Right cardiac atrium (tissue), 5 donors: ENCODE measurements around the gene ATP8A1. TPM values are rescaled to one million over a fixed set of nuclear protein-coding genes. Genes with fewer than 3 reads are reported as not detected.

Experiments used
- ATAC-seq, 2 donors: fragments of 200-7000 bp; cut with Tn5 transposase; one replicate each; pipeline versions ENCODE4 v1.8.0 to v1.9.1; 2020; ENCODE audit warnings: moderate library complexity in 2 of 2, mild to moderate bottlenecking in 1 of 2
- DNase-seq, 3 donors: peaks; one replicate each; pipeline ENCODE4 v3.0.0-alpha.2; 2020
- H3K27ac ChIP-seq: one replicate; pipeline ENCODE4 v1.5.1; 2013; ENCODE audit warnings: mild to moderate bottlenecking, low read length, control low read depth, moderate library complexity
- H3K27me3 ChIP-seq: one replicate; pipeline ENCODE4 v1.6.1; 2013; ENCODE audit not compliant: control insufficient read depth, insufficient read depth
- H3K4me1 ChIP-seq: one replicate; pipeline ENCODE4 v1.6.1; 2013; ENCODE audit warnings: low read length; ENCODE audit not compliant: control insufficient read depth, insufficient read depth
- H3K4me3 ChIP-seq: one replicate; pipeline ENCODE4 v1.5.1; 2013; ENCODE audit warnings: low read length, control low read depth
- H3K9me3 ChIP-seq: one replicate; pipeline ENCODE4 v1.6.1; 2013; ENCODE audit warnings: low read length; ENCODE audit not compliant: control insufficient read depth
- WGBS: extraction: QIAGEN DNeasy Blood & Tissue Kit; methylation state at CpG from one replicate; pipeline ENCODE4 v1.1.7; 2013; 5-methylcytosine and 5-hydroxymethylcytosine counted together
- intact Hi-C, 4 donors: fragments of 100-400 bp; cut with DNase I; formaldehyde crosslinking; loops; one replicate each; pipeline versions ENCODE4 v1.11.0 to v1.14.0; 2022 to 2023
- polyA plus RNA-seq: library from polyadenylated mRNA; stranded (reverse); fragments of 200-250 nt; gene quantifications from one replicate; pipeline ENCODE4 v1.2.3, GENCODE V29; 2013
- total RNA-seq, 4 donors: library from RNA; stranded (reverse); fragmentation: NEBNext Ultra II Directional; extraction: Animal tissue kit (Norgen Biotek cat#: 25700); gene quantifications; one replicate each; pipeline ENCODE4 v1.2.1, GENCODE V29; 2021
- donor health status: healthy with polysubstance abuse.
- donor health status: DM: no; HTN: yes; CAD: no.
- donor health status: DM: no; HTN: no; CAD: no.
- donor health status: DM: no; HTN: yes; CAD: no; lungs with severe emphysema.
- donor health status: DM: yes; HTN: yes; CAD: no.

ATP8A1 gene
- total and polyA plus RNA-seq, 5 donors: 9.5 to 28.2 (median 20.7) TPM

DNA sequence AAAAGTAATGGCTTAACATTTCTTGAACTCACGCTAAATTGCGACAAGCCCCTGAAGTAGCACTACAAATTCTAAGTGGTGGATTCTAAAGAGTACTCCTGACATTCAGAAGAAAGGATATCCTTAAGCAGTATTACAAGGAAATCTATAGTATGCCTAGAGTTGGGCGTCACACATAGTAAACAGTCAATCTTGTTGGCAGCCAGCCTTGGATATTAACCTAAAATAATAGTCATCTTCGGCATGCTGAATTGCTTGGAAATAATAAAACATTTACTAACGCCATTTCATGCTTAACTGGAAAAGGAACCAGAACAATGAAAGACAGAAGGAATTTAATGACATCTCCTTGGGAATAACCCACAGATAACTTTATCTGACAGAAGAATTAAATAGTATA is 18.6 kb downstream of the ATP8A1 start:
- intact Hi-C loops: no loop called here
- Histone ChIP-seq H3K27ac (no peak overlapping the region), H3K4me3 (no peak overlapping the region), H3K4me1 (peaks cover 4% of the 10 kb centered on the region), H3K27me3 (no peaks in the 10 kb centered on the region), H3K9me3 (no peaks in the 10 kb centered on the region)
- 62% methylated on average over 5 of the region's 5 CpGs for WGBS
- no peak for DNase-seq
- no peak for ATAC-seq

DNA sequence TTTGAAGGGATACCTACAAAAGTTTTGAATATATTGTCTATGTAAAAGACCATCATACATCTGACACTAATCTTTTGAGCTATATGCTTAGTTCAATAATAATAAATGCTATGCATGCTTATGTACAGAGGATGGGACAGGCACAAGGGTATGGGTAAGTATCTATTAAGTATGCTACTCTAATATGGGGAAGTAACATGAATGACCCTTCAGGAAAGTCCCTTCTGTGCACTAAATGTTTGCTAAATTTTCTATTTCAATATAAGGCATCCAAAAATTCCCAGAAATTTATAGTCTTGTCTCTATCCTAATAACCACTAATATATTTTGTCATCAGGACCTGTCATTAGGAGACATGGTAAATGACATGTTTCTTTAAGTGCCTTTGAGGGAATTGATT is 19.0 kb downstream of the ATP8A1 start:
- Histone ChIP-seq H3K4me3 (no peak overlapping the region), H3K27me3 (no peaks in the 10 kb centered on the region), H3K4me1 (peaks cover 6% of the 10 kb centered on the region), H3K9me3 (no peaks in the 10 kb centered on the region), H3K27ac (no peak overlapping the region)
- intact Hi-C loops: no loop called here
- no peak for ATAC-seq
- no peak for DNase-seq

DNA sequence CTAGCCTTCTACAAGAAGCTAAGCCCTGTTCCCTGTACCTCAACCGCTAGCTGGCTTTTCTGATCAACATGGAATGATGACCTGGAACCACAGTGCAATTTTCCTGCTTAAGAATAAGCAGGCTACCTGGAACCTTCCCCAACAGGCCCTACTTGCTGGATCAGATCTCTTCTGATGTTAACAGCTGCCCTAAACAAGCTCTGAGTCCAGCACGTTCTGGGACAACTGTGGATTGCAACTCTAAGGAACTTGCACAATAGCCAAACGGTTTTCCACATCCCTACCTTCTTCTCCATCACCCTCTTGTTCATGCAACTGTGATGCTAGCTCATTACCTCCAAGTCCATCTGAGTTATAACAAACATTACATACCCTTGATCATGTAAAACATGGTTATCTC is 19.8 kb downstream of the ATP8A1 start:
- H3K27ac ChIP-seq: no peak overlapping the region
- H3K4me3 ChIP-seq: no peak overlapping the region
- intact Hi-C loops: no loop called here
- DNase-seq (no peak), ATAC-seq (no peak)
- peaks cover 8% of the 10 kb centered on the region for H3K4me1 ChIP-seq
- no peaks in the 10 kb centered on the region for H3K27me3 ChIP-seq
- H3K9me3 ChIP-seq: no peaks in the 10 kb centered on the region
- 87% methylated on average over 3 of the region's 3 CpGs for WGBS

DNA sequence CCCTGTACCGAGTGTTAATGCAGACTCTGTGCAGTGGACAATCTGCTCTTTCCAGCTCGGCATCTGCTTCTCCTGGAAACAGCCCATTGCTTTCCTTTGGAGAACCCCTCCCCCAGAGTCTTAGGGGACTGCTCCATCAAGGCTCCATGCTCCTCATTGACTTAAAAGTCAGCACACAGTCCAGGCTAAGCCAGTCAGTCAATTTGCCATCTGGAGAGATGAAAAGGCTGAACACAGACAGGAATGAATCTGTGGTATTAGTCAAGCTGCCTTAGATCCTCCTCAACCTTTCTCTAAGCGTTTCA is 20.3 kb downstream of the ATP8A1 start:
- WGBS: 79% methylated on average over 3 of the region's 3 CpGs
- no peak overlapping the region for H3K4me3 ChIP-seq
- DNase-seq: no peak
- H3K9me3 ChIP-seq: no peaks in the 10 kb centered on the region
- H3K4me1 ChIP-seq: peaks cover 8% of the 10 kb centered on the region
- H3K27ac ChIP-seq: no peak overlapping the region
- ATAC-seq: peak in 1 of 2 donors; percentile 34
- intact Hi-C loops: no loop called here
- no peaks in the 10 kb centered on the region for H3K27me3 ChIP-seq

DNA sequence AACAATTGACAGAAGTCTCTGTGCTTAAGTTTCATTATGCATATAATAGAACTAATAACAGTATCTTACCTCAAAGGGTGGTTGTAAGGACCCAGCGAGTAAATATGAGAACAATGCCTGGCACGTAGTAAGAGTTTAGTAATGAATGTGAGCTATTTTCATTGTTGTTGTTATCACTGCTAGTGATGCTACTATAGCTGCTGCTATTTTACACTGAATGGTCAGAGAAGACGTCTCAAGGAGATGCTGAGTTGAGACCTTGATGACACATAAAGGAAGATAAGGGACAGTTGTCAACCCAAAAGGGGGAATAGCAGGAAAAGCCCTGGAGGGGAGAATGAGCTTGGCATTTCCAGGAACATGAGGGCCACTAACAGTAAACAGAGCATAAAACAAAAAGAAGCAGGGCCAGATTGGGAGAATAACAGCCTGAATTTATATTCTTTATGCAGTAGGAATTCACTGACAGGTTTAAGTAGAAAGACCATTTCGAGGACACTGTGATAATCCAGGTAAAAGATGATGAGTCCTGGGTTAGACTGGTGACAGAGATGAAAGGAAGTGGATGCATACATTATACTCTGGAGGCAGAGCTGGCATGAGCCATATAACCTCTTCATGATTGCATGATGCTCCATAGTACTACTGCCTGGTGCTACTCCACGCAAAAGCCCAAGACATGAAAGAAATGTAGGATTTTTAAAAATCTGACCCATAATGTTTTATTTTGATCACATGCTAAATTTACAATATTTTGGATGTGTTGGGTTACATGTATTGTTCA is 23.1 kb downstream of the ATP8A1 start:
- 58% methylated on average over 5 of the region's 5 CpGs for WGBS
- no peaks in the 10 kb centered on the region for H3K9me3 ChIP-seq
- H3K27ac ChIP-seq: no peak overlapping the region
- DNase-seq (no peak), ATAC-seq (peak in 1 of 2 donors; percentile 67)
- H3K27me3 ChIP-seq: no peaks in the 10 kb centered on the region
- H3K4me3 ChIP-seq: no peak overlapping the region
- intact Hi-C loops: no loop called here
- H3K4me1 ChIP-seq: peaks cover 6% of the 10 kb centered on the region

DNA sequence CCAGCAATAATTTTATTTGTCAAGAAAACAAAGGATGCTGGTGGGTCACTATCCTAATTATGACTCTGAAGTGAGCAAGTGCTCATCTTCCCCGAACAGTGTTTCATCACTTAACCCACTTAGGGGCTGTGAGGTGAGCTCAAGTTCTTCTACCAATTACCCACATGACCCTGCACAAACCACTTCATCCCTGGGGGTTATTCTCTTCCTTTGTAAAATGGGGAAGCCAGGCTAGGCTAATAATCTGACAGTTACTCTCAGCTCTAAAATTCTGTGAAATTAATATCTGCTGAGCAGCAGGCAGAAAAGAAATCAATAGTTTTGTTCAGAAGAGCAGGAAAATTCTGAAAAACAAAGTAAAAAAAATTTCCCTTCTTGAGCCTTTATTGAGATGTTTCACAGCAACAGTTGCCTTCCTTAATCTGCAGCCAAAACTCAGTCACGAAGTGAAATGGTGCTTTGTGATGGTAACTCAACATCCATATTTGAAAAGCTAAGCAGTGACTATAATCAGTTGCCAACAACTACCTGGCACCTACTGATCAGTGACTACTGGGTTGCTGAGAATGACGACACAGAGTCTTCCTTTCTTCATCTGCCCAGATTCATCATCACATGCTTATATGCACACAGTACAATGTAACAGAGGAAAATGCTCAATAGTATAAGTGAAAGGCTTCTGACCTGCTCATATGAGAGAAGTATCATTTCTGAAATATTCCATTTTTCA is 24.1 kb downstream of the ATP8A1 start:
- Histone ChIP-seq H3K4me1 (peaks cover 11% of the 10 kb centered on the region), H3K27ac (no peak overlapping the region), H3K9me3 (no peaks in the 10 kb centered on the region), H3K4me3 (no peak overlapping the region), H3K27me3 (no peaks in the 10 kb centered on the region)
- WGBS: 53% methylated on average over 3 of the region's 3 CpGs
- intact Hi-C loops: no loop called here
- ATAC-seq (no peak), DNase-seq (no peak)

DNA sequence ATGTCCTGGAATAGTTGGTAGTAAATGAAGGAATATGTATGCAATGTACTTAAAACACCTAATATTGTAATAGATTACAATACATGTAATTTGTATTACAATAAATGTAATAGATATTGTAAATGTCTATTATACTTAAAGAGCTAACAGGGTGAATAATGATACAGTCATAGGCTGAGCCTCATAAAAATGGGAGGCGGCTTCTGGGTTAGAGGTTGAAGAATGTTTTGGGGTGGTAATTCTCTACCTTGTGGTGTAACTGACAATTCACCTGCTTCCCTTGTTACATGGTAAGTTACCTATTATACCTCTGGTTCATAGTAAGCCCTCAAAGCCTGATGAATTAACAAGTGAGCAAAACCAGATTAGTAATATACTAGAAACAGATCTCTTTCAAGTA is 26.0 kb downstream of the ATP8A1 start:
- WGBS: 100% methylated on average over 1 of the region's 1 CpG
- H3K9me3 ChIP-seq: no peaks in the 10 kb centered on the region
- no peak overlapping the region for H3K27ac ChIP-seq
- no peak overlapping the region for H3K4me3 ChIP-seq
- H3K27me3 ChIP-seq: no peaks in the 10 kb centered on the region
- intact Hi-C loops: no loop called here
- ATAC-seq (no peak), DNase-seq (no peak)
- H3K4me1 ChIP-seq: peaks cover 13% of the 10 kb centered on the region

DNA sequence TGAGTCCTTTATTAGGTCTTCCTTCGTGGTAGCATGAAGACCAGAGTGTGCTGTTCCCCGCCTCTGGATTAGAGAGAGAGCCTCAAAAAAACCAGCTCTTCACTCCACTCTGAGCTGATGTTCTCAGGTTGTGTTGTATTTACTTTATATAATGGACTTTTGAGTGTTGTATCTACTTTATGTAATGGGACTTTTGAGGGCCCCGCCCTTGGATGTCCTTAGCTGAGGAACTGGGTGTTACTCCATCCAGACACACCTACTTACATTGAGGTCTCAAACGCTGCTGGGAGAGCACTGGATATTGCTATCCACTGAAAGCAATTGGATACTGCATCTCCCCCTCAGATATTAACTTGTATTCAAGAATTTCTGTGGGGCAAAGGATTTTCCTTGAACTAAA is 28.2 kb downstream of the ATP8A1 start:
- no peaks in the 10 kb centered on the region for H3K9me3 ChIP-seq
- H3K27me3 ChIP-seq: no peaks in the 10 kb centered on the region
- H3K4me3 ChIP-seq: no peak overlapping the region
- DNase-seq (peak in 2 of 3 donors; percentile 23 to 49), ATAC-seq (peak; percentile 8 to 40)
- intact Hi-C loops: no loop called here
- WGBS: 71% methylated on average over 4 of the region's 4 CpGs
- H3K27ac ChIP-seq: peak overlapping the region; percentile 27
- peaks cover 12% of the 10 kb centered on the region for H3K4me1 ChIP-seq

DNA sequence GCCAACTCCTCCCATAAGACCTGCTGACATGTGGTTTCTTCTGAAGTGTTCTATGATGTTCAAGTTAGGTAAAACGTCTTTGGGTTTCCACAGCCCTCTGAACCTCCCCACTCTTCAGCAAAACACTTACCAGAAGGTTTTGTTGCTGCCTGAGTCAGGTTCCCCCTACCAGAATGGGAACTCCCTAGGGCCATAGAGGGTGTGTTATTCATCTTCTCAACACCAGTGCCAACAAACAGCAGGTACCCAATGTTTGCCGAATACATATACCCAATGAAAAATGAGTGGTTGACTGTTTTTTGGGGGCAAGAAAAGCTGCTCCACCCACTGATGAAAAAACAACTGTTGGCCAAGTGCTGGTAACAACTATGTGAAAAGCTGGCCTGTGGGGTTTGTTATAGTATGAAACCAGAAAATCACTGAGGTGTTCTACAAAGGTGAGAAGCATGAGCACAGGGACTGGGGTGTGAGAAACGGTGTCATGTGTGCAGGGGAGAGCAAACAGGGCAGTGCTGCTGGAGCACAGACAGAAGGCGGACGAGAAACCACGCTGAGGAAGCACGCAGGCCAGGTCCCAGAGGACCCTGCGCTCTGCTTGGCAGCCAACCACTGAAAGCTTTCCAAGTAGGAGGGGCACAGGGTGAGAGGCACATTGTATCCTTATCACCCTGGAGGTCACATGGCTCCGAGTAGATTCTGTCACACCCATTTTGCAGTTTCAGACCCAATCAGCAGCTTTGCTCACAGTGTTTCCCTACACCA is 28.8 kb downstream of the ATP8A1 start:
- peaks cover 10% of the 10 kb centered on the region for H3K4me1 ChIP-seq
- no peaks in the 10 kb centered on the region for H3K27me3 ChIP-seq
- no peaks in the 10 kb centered on the region for H3K9me3 ChIP-seq
- ATAC-seq (peak; percentile 99), DNase-seq (peak; percentile 86 to 94 (median 94))
- intact Hi-C loops: no loop called here
- peak overlapping the region; percentile 86 for H3K27ac ChIP-seq
- H3K4me3 ChIP-seq: no peak overlapping the region
- 21% methylated on average over 9 of the region's 9 CpGs for WGBS

DNA sequence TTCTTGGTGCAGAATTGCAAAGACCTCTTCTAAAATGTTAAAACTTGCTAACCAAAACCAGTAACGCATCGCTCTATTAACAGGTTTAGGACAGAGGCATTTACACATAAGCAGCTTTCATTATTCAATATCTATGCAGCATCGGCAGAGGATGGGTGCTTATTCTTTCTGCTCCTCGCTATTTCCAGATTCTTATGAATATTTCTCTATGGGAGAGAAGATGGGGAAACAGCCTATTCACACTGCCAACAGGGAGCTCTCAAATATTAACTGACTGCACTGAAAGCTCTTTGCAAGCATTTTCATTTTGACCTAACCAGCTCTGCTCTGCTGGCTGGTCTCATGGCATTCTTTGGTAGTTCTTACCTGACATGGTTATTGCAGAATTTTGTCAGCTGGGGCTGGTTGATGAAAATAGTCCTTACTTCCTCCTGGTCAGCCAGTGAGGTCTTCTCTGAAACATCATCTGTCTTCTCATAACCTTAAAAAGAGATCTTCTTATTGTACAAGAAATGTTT is 30.2 kb downstream of the ATP8A1 start:
- H3K9me3 ChIP-seq: no peaks in the 10 kb centered on the region
- no peak for ATAC-seq
- no peak overlapping the region for H3K4me3 ChIP-seq
- no peak overlapping the region for H3K27ac ChIP-seq
- H3K27me3 ChIP-seq: no peaks in the 10 kb centered on the region
- H3K4me1 ChIP-seq: peaks cover 7% of the 10 kb centered on the region
- DNase-seq: no peak
- intact Hi-C loops: no loop called here
- 79% methylated on average over 4 of the region's 4 CpGs for WGBS

DNA sequence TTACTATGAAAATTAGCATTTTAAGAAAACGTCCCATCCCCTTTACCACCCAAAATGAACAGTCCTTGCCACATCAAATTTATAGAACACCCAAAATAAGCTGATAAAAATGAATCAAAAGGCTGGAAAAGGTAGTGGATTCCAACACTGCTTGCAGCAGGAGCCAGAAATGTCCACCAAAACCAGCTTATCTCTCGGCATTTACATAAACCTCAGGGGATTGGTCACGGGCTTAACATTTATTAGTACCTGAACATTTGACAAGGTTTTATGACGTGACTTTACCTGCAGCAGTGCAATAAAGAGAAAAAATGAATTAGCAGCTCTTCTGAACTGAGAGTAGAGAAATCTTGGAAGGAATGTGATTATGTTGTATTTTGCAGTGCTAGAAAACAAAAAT is 31.6 kb downstream of the ATP8A1 start:
- intact Hi-C loops: no loop called here
- no peak overlapping the region for H3K4me3 ChIP-seq
- peaks cover 8% of the 10 kb centered on the region for H3K4me1 ChIP-seq
- no peaks in the 10 kb centered on the region for H3K9me3 ChIP-seq
- H3K27me3 ChIP-seq: no peaks in the 10 kb centered on the region
- DNase-seq (no peak), ATAC-seq (no peak)
- no peak overlapping the region for H3K27ac ChIP-seq
- 74% methylated on average over 4 of the region's 4 CpGs for WGBS
